Natural killer cell (primary cell): ENCODE results near the gene MAP3K1. TPM values are rescaled to one million over a fixed set of nuclear protein-coding genes. Genes with fewer than 3 reads are reported as not detected.

ENCODE experiments used
- ATAC-seq, 3 donors: fragments of 150-1000 bp in 2 of 3; fragments of 200-7000 bp in 1 of 3; cut with Tn5 transposase; 1 replicate in 1 of 3; 2 replicates in 2 of 3; pipeline ENCODE4 v1.10.0; 2021; ENCODE audit warnings: mild to moderate bottlenecking in 2 of 3, moderate library complexity in 2 of 3
- DNase-seq, 2 donors: peaks; one replicate each; pipeline versions ENCODE4 v3.0.0 to v3.0.0-alpha.2; 2013 to 2021; ENCODE audit warnings: mixed read lengths in 1 of 2
- H3K27ac ChIP-seq: one replicate; pipeline ENCODE4 v1.5.1; 2013; ENCODE audit warnings: mild to moderate bottlenecking, low read length
- H3K27me3 ChIP-seq: one replicate; pipeline ENCODE4 v1.6.1; 2013; ENCODE audit warnings: low read length; ENCODE audit not compliant: control insufficient read depth, insufficient read depth
- H3K36me3 ChIP-seq: one replicate; pipeline ENCODE4 v1.6.1; 2013; ENCODE audit warnings: low read length; ENCODE audit not compliant: control insufficient read depth, insufficient read depth
- H3K4me1 ChIP-seq: one replicate; pipeline ENCODE4 v1.6.1; 2013; ENCODE audit warnings: low read length; ENCODE audit not compliant: control insufficient read depth, insufficient read depth
- H3K4me3 ChIP-seq: one replicate; pipeline ENCODE4 v1.5.1; 2013; ENCODE audit warnings: low read length
- H3K9me3 ChIP-seq: one replicate; pipeline ENCODE4 v1.6.1; 2013; ENCODE audit warnings: low read length; ENCODE audit not compliant: control insufficient read depth, insufficient read depth
- H3K27ac Mint-ChIP-seq, 2 donors: one replicate each; pipeline ENCODE4 v1.8.0; 2022; ENCODE audit warnings: mild to moderate bottlenecking in 2 of 2, mixed read lengths in 2 of 2, moderate library complexity in 1 of 2
- H3K27me3 Mint-ChIP-seq, 2 donors: one replicate each; pipeline ENCODE4 v1.8.0; 2022; ENCODE audit warnings: low read depth in 2 of 2, mixed read lengths in 2 of 2
- H3K36me3 Mint-ChIP-seq: one replicate; pipeline ENCODE4 v1.8.0; 2022; ENCODE audit warnings: mixed read lengths
- H3K4me1 Mint-ChIP-seq, 2 donors: one replicate each; pipeline ENCODE4 v1.8.0; 2022; ENCODE audit warnings: mixed read lengths in 2 of 2
- H3K4me3 Mint-ChIP-seq: one replicate; pipeline ENCODE4 v1.8.0; 2022; ENCODE audit warnings: mild to moderate bottlenecking, moderate library complexity, mixed read lengths
- H3K9me3 Mint-ChIP-seq, 2 donors: one replicate each; pipeline ENCODE4 v1.8.0; 2022; ENCODE audit warnings: mixed read lengths in 2 of 2
- CTCF ChIP-seq: fragments of 200-600 bp; IDR thresholded peaks from one replicate; pipeline ENCODE4 v1.8.0; 2022; ENCODE audit warnings: antibody characterized with exemption
- WGBS: methylation state at CpG from one replicate; pipeline ENCODE4 v1.1.7; 2013; ENCODE audit warnings: missing lambda C conversion rate; ENCODE audit not compliant: insufficient coverage; 5-methylcytosine and 5-hydroxymethylcytosine counted together
- intact Hi-C: fragments of 100-400 bp; cut with micrococcal nuclease; formaldehyde crosslinking; loops from one replicate; pipeline ENCODE4 v1.14.2; 2022
- total RNA-seq, 4 donors: library from RNA; stranded (reverse); fragments of 120-200 nt in 1 of 4; gene quantifications; one replicate each; pipeline versions ENCODE4 v1.2.3 to v1.2.4, GENCODE V29; 2013 to 2022

Gene MAP3K1
- total RNA-seq, 3 donors from 2014 or later (not counting 1 experiment from before 2014, with no cell fraction given), result 27.8 to 35.7 (median 35.5) TPM

- Histone ChIP-seq H3K4me1 (peaks cover 24% of the 10 kb centered on the region), H3K27ac (no peak overlapping the region), H3K27me3 (no peaks in the 10 kb centered on the region), H3K4me3 (no peak overlapping the region), H3K9me3 (no peaks in the 10 kb centered on the region), H3K36me3 (peaks cover 25% of the 10 kb centered on the region)
- H3K27me3 Mint-ChIP-seq, result no peaks in the 10 kb centered on the region
- H3K4me3 Mint-ChIP-seq, result no peak overlapping the region
- no peaks in the 10 kb centered on the region for H3K9me3 Mint-ChIP-seq
- H3K4me1 Mint-ChIP-seq, result peaks cover 57 to 58% of the 10 kb centered on the region in 2 donors
- DNase-seq (no peak), ATAC-seq (no peak)
- H3K36me3 Mint-ChIP-seq, result no peaks in the 10 kb centered on the region
- 100% methylated on average over 1 of the region's 1 CpG for whole genome bisulfite sequencing
- peak overlapping the region; percentile 35 to 60 for H3K27ac Mint-ChIP-seq
- no peak for TF ChIP-seq CTCF
- intact Hi-C loops, result no loop called here
Observed at GRCh38 chr5:56854920-56855319, 39.6 kb downstream of the MAP3K1 start.

GRCh38 chr5:56856541-56857178 is 41.3 kb downstream of the MAP3K1 start:
- Histone ChIP-seq H3K27me3 (no peaks in the 10 kb centered on the region), H3K36me3 (peaks cover 38% of the 10 kb centered on the region), H3K27ac (no peak overlapping the region), H3K9me3 (no peaks in the 10 kb centered on the region), H3K4me1 (peaks cover 12% of the 10 kb centered on the region), H3K4me3 (no peak overlapping the region)
- Mint-ChIP-seq H3K27me3 (no peaks in the 10 kb centered on the region), H3K27ac (peak overlapping the region; percentile 6 to 60), H3K36me3 (no peaks in the 10 kb centered on the region), H3K9me3 (no peaks in the 10 kb centered on the region), H3K4me3 (no peak overlapping the region), H3K4me1 (peaks cover 45 to 51% of the 10 kb centered on the region in 2 donors)
- no peak for TF ChIP-seq CTCF
- 89% methylated on average over 5 of the region's 5 CpGs for whole genome bisulfite sequencing
- intact Hi-C loops, result no loop called here
- no peak for ATAC-seq
- DNase-seq, result no peak

GRCh38 chr5:56858777-56859442 is 43.6 kb downstream of the MAP3K1 start:
- H3K4me3 ChIP-seq, result no peak overlapping the region
- Mint-ChIP-seq H3K27ac (no peak overlapping the region), H3K36me3 (no peaks in the 10 kb centered on the region), H3K27me3 (no peaks in the 10 kb centered on the region), H3K4me1 (peaks cover 25 to 37% of the 10 kb centered on the region in 2 donors), H3K9me3 (no peaks in the 10 kb centered on the region), H3K4me3 (no peak overlapping the region)
- WGBS, result 100% methylated on average over 2 of the region's 2 CpGs
- H3K9me3 ChIP-seq, result no peaks in the 10 kb centered on the region
- intact Hi-C loops, result no loop called here
- peaks cover 4% of the 10 kb centered on the region for H3K4me1 ChIP-seq
- ATAC-seq, result no peak
- no peak for TF ChIP-seq CTCF
- H3K27me3 ChIP-seq, result no peaks in the 10 kb centered on the region
- H3K27ac ChIP-seq, result no peak overlapping the region
- no peak for DNase-seq
- peaks cover 56% of the 10 kb centered on the region for H3K36me3 ChIP-seq
